ENCODE results near the gene NEXN. TPM values are rescaled to one million over a fixed set of nuclear protein-coding genes. Genes with fewer than 3 reads are reported as not detected.

Gene NEXN
- total RNA-seq, 1 donor from 2014 or later, result 37.5 TPM

GRCh38 chr1:77926561-77927357 is 38.3 kb downstream of the NEXN start:
- peaks cover 3% of the 10 kb centered on the region for H3K4me1 Mint-ChIP-seq (ENCODE audit: low read depth, unreplicated experiment)
- Histone ChIP-seq H2AFZ (ENCODE audit: low read depth, low read length) (no peak overlapping the region), H3K79me2 (ENCODE audit: insufficient read depth, low read length) (peaks cover 3% of the 10 kb centered on the region), H3K4me3 (ENCODE audit: insufficient read depth, low read depth, low read length) (no peak overlapping the region), H3K9me3 (ENCODE audit: insufficient read depth, low read depth, low read length) (no peaks in the 10 kb centered on the region), H3K36me3 (ENCODE audit: insufficient read depth, low read length) (peaks cover 42% of the 10 kb centered on the region), H3K9ac (ENCODE audit: low read length) (no peak overlapping the region), H3K4me2 (ENCODE audit: low read length) (no peak overlapping the region), H3K27ac (ENCODE audit: low read depth, low read length) (no peak overlapping the region), H4K20me1 (ENCODE audit: insufficient read depth, low read length) (peaks cover 4% of the 10 kb centered on the region), H3K4me1 (ENCODE audit: insufficient read depth, low read length) (no peaks in the 10 kb centered on the region), H3K27me3 (ENCODE audit: insufficient read depth, low read length) (no peaks in the 10 kb centered on the region)
- H3K4me3 Mint-ChIP-seq (ENCODE audit: unreplicated experiment), result no peak overlapping the region
- H3K9me3 Mint-ChIP-seq (ENCODE audit: unreplicated experiment), result no peaks in the 10 kb centered on the region
- no peak overlapping the region for H3K27ac Mint-ChIP-seq (ENCODE audit: unreplicated experiment)
- no peak for FAIRE-seq
- DNase-seq (ENCODE audit: low read depth), result no peak
- no peak for TF ChIP-seq EZH2 (IDR thresholded peaks at IDR 0.05; ENCODE audit: insufficient read depth, low read length)
- TF ChIP-seq CTCF (IDR thresholded peaks at IDR 0.05; ENCODE audit: insufficient read depth, low read depth, low read length), result no peak
- H3K27me3 Mint-ChIP-seq (ENCODE audit: low read depth, unreplicated experiment), result no peaks in the 10 kb centered on the region
- peaks cover 13% of the 10 kb centered on the region for H3K36me3 Mint-ChIP-seq (ENCODE audit: low read depth, unreplicated experiment)

- Histone ChIP-seq H3K4me1 (ENCODE audit: insufficient read depth, low read length) (no peaks in the 10 kb centered on the region), H3K27ac (ENCODE audit: low read depth, low read length) (no peak overlapping the region)
- DNase-seq (ENCODE audit: low read depth), result no peak
Observed at GRCh38 chr1:77927414-77927813, 39.0 kb downstream of the NEXN start.

More at GRCh38 chr1:77927414-77927813, 39.0 kb downstream of the NEXN start:
- no peak overlapping the region for H3K9ac ChIP-seq (ENCODE audit: low read length)
- no peaks in the 10 kb centered on the region for H3K27me3 ChIP-seq (ENCODE audit: insufficient read depth, low read length)
- no peak overlapping the region for H2AFZ ChIP-seq (ENCODE audit: low read depth, low read length)
- FAIRE-seq, result no peak
- Mint-ChIP-seq H3K4me1 (ENCODE audit: low read depth, unreplicated experiment) (peaks cover 3% of the 10 kb centered on the region), H3K4me3 (ENCODE audit: unreplicated experiment) (no peak overlapping the region), H3K27me3 (ENCODE audit: low read depth, unreplicated experiment) (no peaks in the 10 kb centered on the region), H3K27ac (ENCODE audit: unreplicated experiment) (no peak overlapping the region), H3K36me3 (ENCODE audit: low read depth, unreplicated experiment) (peaks cover 13% of the 10 kb centered on the region), H3K9me3 (ENCODE audit: unreplicated experiment) (no peaks in the 10 kb centered on the region)
- peaks cover 3% of the 10 kb centered on the region for H3K79me2 ChIP-seq (ENCODE audit: insufficient read depth, low read length)
- H3K4me3 ChIP-seq (ENCODE audit: insufficient read depth, low read depth, low read length), result no peak overlapping the region
- no peak overlapping the region for H3K4me2 ChIP-seq (ENCODE audit: low read length)
- peaks cover 44% of the 10 kb centered on the region for H3K36me3 ChIP-seq (ENCODE audit: insufficient read depth, low read length)
- peaks cover 4% of the 10 kb centered on the region for H4K20me1 ChIP-seq (ENCODE audit: insufficient read depth, low read length)
- H3K9me3 ChIP-seq (ENCODE audit: insufficient read depth, low read depth, low read length), result no peaks in the 10 kb centered on the region
- TF ChIP-seq EZH2 (IDR thresholded peaks at IDR 0.05; ENCODE audit: insufficient read depth, low read length) (no peak), CTCF (IDR thresholded peaks at IDR 0.05; ENCODE audit: insufficient read depth, low read depth, low read length) (no peak)
